GM23338 (cell line): ENCODE measurements around the gene ST8SIA1. TPM values are rescaled to one million over a fixed set of nuclear protein-coding genes. Genes with fewer than 3 reads are reported as not detected.

ENCODE experiments used
- ATAC-seq: fragments of 200-7000 bp; cut with Tn5 transposase; 3 replicates; pipeline ENCODE4 v1.9.1; 2020
- DNase-seq: peaks from one replicate; pipeline ENCODE4 v3.0.0-alpha.2; 2015; ENCODE audit warnings: low spot score
- H2AFZ ChIP-seq: fragments of 200-600 bp; sonication (generic); 2 replicates; pipeline ENCODE4 v1.8.0; 2016; ENCODE audit warnings: antibody characterized with exemption, mild to moderate bottlenecking, moderate library complexity
- H3F3A ChIP-seq: fragments of 200-600 bp; sonication (generic); replicated peaks from 2 replicates; pipeline ENCODE4 v1.8.0; 2017; ENCODE audit warnings: antibody characterized with exemption, mixed run types, low read depth
- H3K27ac ChIP-seq: fragments of 200-600 bp; sonication (generic); 2 replicates; pipeline ENCODE4 v1.6.1; 2016; ENCODE audit warnings: low read depth
- H3K27me3 ChIP-seq: fragments of 200-600 bp; sonication (generic); 2 replicates; pipeline ENCODE4 v1.8.0; 2016; ENCODE audit warnings: mild to moderate bottlenecking, mixed run types, moderate library complexity; ENCODE audit not compliant: insufficient read depth
- H3K36me3 ChIP-seq: fragments of 200-600 bp; sonication (generic); 2 replicates; pipeline ENCODE4 v1.8.0; 2016; ENCODE audit warnings: mild to moderate bottlenecking; ENCODE audit not compliant: insufficient read depth
- H3K4me1 ChIP-seq: fragments of 200-600 bp; sonication (generic); 2 replicates; pipeline ENCODE4 v1.8.0; 2016; ENCODE audit warnings: mild to moderate bottlenecking, moderate library complexity; ENCODE audit not compliant: insufficient read depth
- H3K4me2 ChIP-seq: fragments of 200-600 bp; sonication (generic); 2 replicates; pipeline ENCODE4 v1.7.1; 2017; ENCODE audit warnings: mixed run types
- H3K4me3 ChIP-seq: fragments of 200-600 bp; sonication (generic); 2 replicates; pipeline ENCODE4 v1.6.1; 2016; ENCODE audit warnings: mixed run types
- H3K79me2 ChIP-seq: fragments of 200-600 bp; sonication (generic); replicated peaks from 2 replicates; pipeline ENCODE4 v1.8.0; 2017; ENCODE audit warnings: mild to moderate bottlenecking; ENCODE audit not compliant: insufficient read depth
- H3K9me2 ChIP-seq: fragments of 200-600 bp; sonication (generic); 2 replicates; pipeline ENCODE4 v1.8.0; 2017; ENCODE audit not compliant: insufficient read depth
- H4K20me1 ChIP-seq: fragments of 200-600 bp; sonication (generic); replicated peaks from 2 replicates; pipeline ENCODE4 v1.8.0; 2017; ENCODE audit warnings: mild to moderate bottlenecking; ENCODE audit not compliant: insufficient read depth
- H3K27ac Mint-ChIP-seq: 2 replicates; pipeline ENCODE4 v1.8.0; 2020; ENCODE audit warnings: inconsistent platforms, mild to moderate bottlenecking, moderate library complexity, mixed read lengths
- H3K27me3 Mint-ChIP-seq: 3 replicates; pipeline ENCODE4 v1.8.0; 2022; ENCODE audit warnings: low read depth, mild to moderate bottlenecking, moderate library complexity, mixed read lengths, inconsistent platforms; ENCODE audit not compliant: insufficient read depth, poor library complexity
- H3K36me3 Mint-ChIP-seq: 3 replicates; pipeline ENCODE4 v1.8.0; 2021; ENCODE audit warnings: low read depth, mild to moderate bottlenecking, inconsistent platforms, moderate library complexity, mixed read lengths
- H3K4me1 Mint-ChIP-seq: 3 replicates; pipeline ENCODE4 v1.8.0; 2020; ENCODE audit warnings: mild to moderate bottlenecking, inconsistent platforms, mixed read lengths
- H3K4me3 Mint-ChIP-seq: 3 replicates; pipeline ENCODE4 v1.8.0; 2021; ENCODE audit warnings: moderate library complexity, mild to moderate bottlenecking, inconsistent platforms, mixed read lengths
- H3K9me3 Mint-ChIP-seq: 3 replicates; pipeline ENCODE4 v1.8.0; 2020; ENCODE audit warnings: moderate library complexity, mild to moderate bottlenecking, inconsistent platforms, mixed read lengths
- CREB1 ChIP-seq: fragments of 250-450 bp; sonication (Bioruptor Pico); IDR thresholded peaks from 2 replicates; pipeline ENCODE4 v1.5.0; 2020; ENCODE audit warnings: low read depth, mild to moderate bottlenecking, moderate library complexity
- CTCF ChIP-seq, 2 experiments: fragments of 200-600 bp in 1 of 2; sonication (generic) in 1 of 2; conservative IDR thresholded peaks; 2 replicates each; pipeline versions ENCODE4 v1.5.1 to v1.6.1; 2016 to 2017; ENCODE audit warnings: antibody characterized with exemption in 2 of 2, low read depth in 2 of 2, mild to moderate bottlenecking in 2 of 2, moderate library complexity in 1 of 2
- EZH2 ChIP-seq: fragments of 200-600 bp; sonication (generic); IDR thresholded peaks from one replicate; pipeline ENCODE4 v1.8.0; 2017; ENCODE audit warnings: antibody characterized with exemption, mild to moderate bottlenecking, low read depth; ENCODE audit not compliant: unreplicated experiment
- EZH2phosphoT487 ChIP-seq: fragments of 200-600 bp; sonication (generic); IDR thresholded peaks from one replicate; pipeline ENCODE4 v1.8.1; 2018; ENCODE audit warnings: antibody characterized with exemption; ENCODE audit not compliant: unreplicated experiment
- JUNB ChIP-seq: IDR thresholded peaks from one replicate; pipeline ENCODE4 v1.6.1; 2016; ENCODE audit warnings: antibody characterized with exemption; ENCODE audit not compliant: unreplicated experiment
- NANOG ChIP-seq: IDR thresholded peaks from 2 replicates; pipeline ENCODE4 v1.6.1; 2016; ENCODE audit warnings: antibody characterized with exemption, borderline replicate concordance
- POLR2AphosphoS5 ChIP-seq: IDR thresholded peaks from 2 replicates; pipeline ENCODE4 v1.6.1; 2016; ENCODE audit warnings: antibody characterized with exemption, low read depth
- STAT1 ChIP-seq: IDR thresholded peaks from one replicate; pipeline ENCODE4 v1.6.1; 2016; ENCODE audit warnings: antibody characterized with exemption; ENCODE audit not compliant: unreplicated experiment
- ZNF114 ChIP-seq: fragments of 250-450 bp; sonication (Bioruptor Pico); IDR thresholded peaks from 2 replicates; pipeline ENCODE4 v1.5.0; 2020; ENCODE audit warnings: mild to moderate bottlenecking, moderate library complexity
- ZNF331 ChIP-seq: fragments of 250-450 bp; sonication (Bioruptor Pico); IDR thresholded peaks from 2 replicates; pipeline ENCODE4 v1.5.0; 2020; ENCODE audit warnings: low read depth, mild to moderate bottlenecking, moderate library complexity
- polyA plus RNA-seq: library from polyadenylated mRNA; unstranded; fragments of >200 nt; fragmentation: Nextera tagmentation; extraction: Ambion mirVana; gene quantifications from 2 replicates; pipeline ENCODE4 v1.2.1, GENCODE V29; 2016
- total RNA-seq: library from RNA; depleted of rRNA; stranded (reverse); fragments of >200 nt; shearing (Covaris generic); gene quantifications from 2 replicates; pipeline ENCODE4 v1.2.3, GENCODE V29; 2014
- TF ChIP-seq, protein P1 (sequence below): IDR thresholded peaks from 2 replicates; pipeline ENCODE4 v1.6.1; 2016; ENCODE audit warnings: antibody characterized with exemption
- TF ChIP-seq, protein P2 (sequence below): fragments of 250-450 bp; sonication (Bioruptor Pico); IDR thresholded peaks from 2 replicates; pipeline ENCODE4 v1.5.0; 2020; ENCODE audit warnings: mild to moderate bottlenecking, moderate library complexity
- TF ChIP-seq, protein P3 (sequence below): IDR thresholded peaks from one replicate; pipeline ENCODE4 v1.6.1; 2018; ENCODE audit warnings: antibody characterized with exemption; ENCODE audit not compliant: unreplicated experiment

Gene ST8SIA1
- total and polyA plus RNA-seq, 2 experiments from 2014 or later, result 2.5 to 5.1 TPM

DNA sequence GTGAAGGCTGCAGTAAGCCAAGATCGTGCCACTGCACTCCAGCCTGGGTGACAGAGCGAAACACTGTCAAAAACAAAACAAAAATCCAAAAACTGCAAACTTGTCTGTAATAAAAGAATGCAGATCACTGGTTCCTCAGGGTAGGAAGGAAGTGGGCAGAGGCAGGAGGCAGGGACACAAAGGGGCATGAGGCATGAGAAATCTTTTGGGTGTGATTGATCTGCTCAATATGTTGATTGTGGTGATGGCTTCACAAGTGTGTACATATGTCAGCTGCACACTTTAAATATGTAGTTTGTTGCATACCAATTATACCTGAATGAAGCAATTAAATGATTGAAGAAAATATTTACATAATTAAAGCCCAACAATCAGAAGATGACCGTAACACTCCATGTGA is 170.9 kb downstream of the ST8SIA1 start:
- Histone ChIP-seq H3K36me3 (no peaks in the 10 kb centered on the region), H3K4me2 (no peak overlapping the region), H2AFZ (no peak overlapping the region), H3K79me2 (no peaks in the 10 kb centered on the region), H3K27me3 (no peaks in the 10 kb centered on the region), H3K4me1 (no peaks in the 10 kb centered on the region), H3K9me2 (no peaks in the 10 kb centered on the region; the same call in 1 of the 2 replicates), H4K20me1 (no peaks in the 10 kb centered on the region), H3K4me3 (no peak overlapping the region), H3F3A (no peaks in the 10 kb centered on the region), H3K27ac (no peak overlapping the region)
- H3K4me3 Mint-ChIP-seq, result no peak overlapping the region
- DNase-seq (no peak), ATAC-seq (no peak)
- no peak overlapping the region for H3K27ac Mint-ChIP-seq
- H3K4me1 Mint-ChIP-seq, result no peaks in the 10 kb centered on the region
- H3K9me3 Mint-ChIP-seq, result no peaks in the 10 kb centered on the region
- peaks cover 2% of the 10 kb centered on the region for H3K27me3 Mint-ChIP-seq
- no peaks in the 10 kb centered on the region for H3K36me3 Mint-ChIP-seq
- TF ChIP-seq, protein P1, sequence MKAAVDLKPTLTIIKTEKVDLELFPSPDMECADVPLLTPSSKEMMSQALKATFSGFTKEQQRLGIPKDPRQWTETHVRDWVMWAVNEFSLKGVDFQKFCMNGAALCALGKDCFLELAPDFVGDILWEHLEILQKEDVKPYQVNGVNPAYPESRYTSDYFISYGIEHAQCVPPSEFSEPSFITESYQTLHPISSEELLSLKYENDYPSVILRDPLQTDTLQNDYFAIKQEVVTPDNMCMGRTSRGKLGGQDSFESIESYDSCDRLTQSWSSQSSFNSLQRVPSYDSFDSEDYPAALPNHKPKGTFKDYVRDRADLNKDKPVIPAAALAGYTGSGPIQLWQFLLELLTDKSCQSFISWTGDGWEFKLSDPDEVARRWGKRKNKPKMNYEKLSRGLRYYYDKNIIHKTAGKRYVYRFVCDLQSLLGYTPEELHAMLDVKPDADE, result no peak
- TF ChIP-seq STAT1, result no peak
- no peak for TF ChIP-seq EZH2
- no peak for TF ChIP-seq NANOG
- TF ChIP-seq ZNF331 (CRISPR knock-in tag), result no peak
- no peak for TF ChIP-seq CTCF (conservative IDR thresholded peaks at IDR 0.05; ENCODE audit: low read depth in 2 of 2)
- TF ChIP-seq CREB1 (CRISPR knock-in tag), result no peak
- no peak for TF ChIP-seq ZNF114 (CRISPR knock-in tag)
- TF ChIP-seq, protein P2, sequence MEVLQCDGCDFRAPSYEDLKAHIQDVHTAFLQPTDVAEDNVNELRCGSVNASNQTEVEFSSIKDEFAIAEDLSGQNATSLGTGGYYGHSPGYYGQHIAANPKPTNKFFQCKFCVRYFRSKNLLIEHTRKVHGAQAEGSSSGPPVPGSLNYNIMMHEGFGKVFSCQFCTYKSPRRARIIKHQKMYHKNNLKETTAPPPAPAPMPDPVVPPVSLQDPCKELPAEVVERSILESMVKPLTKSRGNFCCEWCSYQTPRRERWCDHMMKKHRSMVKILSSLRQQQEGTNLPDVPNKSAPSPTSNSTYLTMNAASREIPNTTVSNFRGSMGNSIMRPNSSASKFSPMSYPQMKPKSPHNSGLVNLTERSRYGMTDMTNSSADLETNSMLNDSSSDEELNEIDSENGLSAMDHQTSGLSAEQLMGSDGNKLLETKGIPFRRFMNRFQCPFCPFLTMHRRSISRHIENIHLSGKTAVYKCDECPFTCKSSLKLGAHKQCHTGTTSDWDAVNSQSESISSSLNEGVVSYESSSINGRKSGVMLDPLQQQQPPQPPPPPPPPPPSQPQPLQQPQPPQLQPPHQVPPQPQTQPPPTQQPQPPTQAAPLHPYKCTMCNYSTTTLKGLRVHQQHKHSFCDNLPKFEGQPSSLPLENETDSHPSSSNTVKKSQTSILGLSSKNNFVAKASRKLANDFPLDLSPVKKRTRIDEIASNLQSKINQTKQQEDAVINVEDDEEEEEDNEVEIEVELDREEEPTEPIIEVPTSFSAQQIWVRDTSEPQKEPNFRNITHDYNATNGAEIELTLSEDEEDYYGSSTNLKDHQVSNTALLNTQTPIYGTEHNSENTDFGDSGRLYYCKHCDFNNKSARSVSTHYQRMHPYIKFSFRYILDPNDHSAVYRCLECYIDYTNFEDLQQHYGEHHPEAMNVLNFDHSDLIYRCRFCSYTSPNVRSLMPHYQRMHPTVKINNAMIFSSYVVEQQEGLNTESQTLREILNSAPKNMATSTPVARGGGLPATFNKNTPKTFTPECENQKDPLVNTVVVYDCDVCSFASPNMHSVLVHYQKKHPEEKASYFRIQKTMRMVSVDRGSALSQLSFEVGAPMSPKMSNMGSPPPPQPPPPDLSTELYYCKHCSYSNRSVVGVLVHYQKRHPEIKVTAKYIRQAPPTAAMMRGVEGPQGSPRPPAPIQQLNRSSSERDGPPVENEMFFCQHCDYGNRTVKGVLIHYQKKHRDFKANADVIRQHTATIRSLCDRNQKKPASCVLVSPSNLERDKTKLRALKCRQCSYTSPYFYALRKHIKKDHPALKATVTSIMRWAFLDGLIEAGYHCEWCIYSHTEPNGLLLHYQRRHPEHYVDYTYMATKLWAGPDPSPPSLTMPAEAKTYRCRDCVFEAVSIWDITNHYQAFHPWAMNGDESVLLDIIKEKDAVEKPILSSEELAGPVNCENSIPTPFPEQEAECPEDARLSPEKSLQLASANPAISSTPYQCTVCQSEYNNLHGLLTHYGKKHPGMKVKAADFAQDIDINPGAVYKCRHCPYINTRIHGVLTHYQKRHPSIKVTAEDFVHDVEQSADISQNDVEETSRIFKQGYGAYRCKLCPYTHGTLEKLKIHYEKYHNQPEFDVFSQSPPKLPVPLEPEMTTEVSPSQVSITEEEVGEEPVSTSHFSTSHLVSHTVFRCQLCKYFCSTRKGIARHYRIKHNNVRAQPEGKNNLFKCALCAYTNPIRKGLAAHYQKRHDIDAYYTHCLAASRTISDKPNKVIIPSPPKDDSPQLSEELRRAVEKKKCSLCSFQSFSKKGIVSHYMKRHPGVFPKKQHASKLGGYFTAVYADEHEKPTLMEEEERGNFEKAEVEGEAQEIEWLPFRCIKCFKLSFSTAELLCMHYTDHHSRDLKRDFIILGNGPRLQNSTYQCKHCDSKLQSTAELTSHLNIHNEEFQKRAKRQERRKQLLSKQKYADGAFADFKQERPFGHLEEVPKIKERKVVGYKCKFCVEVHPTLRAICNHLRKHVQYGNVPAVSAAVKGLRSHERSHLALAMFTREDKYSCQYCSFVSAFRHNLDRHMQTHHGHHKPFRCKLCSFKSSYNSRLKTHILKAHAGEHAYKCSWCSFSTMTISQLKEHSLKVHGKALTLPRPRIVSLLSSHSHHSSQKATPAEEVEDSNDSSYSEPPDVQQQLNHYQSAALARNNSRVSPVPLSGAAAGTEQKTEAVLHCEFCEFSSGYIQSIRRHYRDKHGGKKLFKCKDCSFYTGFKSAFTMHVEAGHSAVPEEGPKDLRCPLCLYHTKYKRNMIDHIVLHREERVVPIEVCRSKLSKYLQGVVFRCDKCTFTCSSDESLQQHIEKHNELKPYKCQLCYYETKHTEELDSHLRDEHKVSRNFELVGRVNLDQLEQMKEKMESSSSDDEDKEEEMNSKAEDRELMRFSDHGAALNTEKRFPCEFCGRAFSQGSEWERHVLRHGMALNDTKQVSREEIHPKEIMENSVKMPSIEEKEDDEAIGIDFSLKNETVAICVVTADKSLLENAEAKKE (CRISPR knock-in tag), result no peak
- TF ChIP-seq JUNB, result no peak
- TF ChIP-seq, protein P3, sequence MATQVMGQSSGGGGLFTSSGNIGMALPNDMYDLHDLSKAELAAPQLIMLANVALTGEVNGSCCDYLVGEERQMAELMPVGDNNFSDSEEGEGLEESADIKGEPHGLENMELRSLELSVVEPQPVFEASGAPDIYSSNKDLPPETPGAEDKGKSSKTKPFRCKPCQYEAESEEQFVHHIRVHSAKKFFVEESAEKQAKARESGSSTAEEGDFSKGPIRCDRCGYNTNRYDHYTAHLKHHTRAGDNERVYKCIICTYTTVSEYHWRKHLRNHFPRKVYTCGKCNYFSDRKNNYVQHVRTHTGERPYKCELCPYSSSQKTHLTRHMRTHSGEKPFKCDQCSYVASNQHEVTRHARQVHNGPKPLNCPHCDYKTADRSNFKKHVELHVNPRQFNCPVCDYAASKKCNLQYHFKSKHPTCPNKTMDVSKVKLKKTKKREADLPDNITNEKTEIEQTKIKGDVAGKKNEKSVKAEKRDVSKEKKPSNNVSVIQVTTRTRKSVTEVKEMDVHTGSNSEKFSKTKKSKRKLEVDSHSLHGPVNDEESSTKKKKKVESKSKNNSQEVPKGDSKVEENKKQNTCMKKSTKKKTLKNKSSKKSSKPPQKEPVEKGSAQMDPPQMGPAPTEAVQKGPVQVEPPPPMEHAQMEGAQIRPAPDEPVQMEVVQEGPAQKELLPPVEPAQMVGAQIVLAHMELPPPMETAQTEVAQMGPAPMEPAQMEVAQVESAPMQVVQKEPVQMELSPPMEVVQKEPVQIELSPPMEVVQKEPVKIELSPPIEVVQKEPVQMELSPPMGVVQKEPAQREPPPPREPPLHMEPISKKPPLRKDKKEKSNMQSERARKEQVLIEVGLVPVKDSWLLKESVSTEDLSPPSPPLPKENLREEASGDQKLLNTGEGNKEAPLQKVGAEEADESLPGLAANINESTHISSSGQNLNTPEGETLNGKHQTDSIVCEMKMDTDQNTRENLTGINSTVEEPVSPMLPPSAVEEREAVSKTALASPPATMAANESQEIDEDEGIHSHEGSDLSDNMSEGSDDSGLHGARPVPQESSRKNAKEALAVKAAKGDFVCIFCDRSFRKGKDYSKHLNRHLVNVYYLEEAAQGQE, result no peak
- TF ChIP-seq POLR2AphosphoS5, result no peak
- no peak for TF ChIP-seq EZH2phosphoT487
